IMR-90 (cell line): ENCODE measurements around the gene GGA3.

Experiments used
- CTCF ChIP-seq: conservative IDR thresholded peaks from 2 replicates; pipeline ENCODE4 v1.5.1; 2012; ENCODE audit warnings: mild to moderate bottlenecking, low read depth, low read length, improper control_type of control experiment
- FOS ChIP-seq: fragments of 150-350 bp; IDR thresholded peaks from 2 replicates; pipeline ENCODE4 v1.6.1; 2016; ENCODE audit warnings: low read depth, low read length
- MXI1 ChIP-seq: IDR thresholded peaks from 2 replicates; pipeline ENCODE4 v1.6.1; 2012; ENCODE audit warnings: low read depth, mild to moderate bottlenecking, low read length, moderate library complexity, borderline replicate concordance
- POLR2A ChIP-seq: IDR thresholded peaks from 2 replicates; pipeline ENCODE4 v1.6.1; 2012; ENCODE audit warnings: mild to moderate bottlenecking, low read depth, low read length
- RAD21 ChIP-seq: IDR thresholded peaks from 2 replicates; pipeline ENCODE4 v1.6.1; 2012; ENCODE audit warnings: low read length, improper control_type of control experiment

GRCh38 chr17:75288359-75288758, 27.0 kb upstream of the GGA3 start:
- TF ChIP-seq CTCF, result no peak
- TF ChIP-seq FOS, result no peak
- TF ChIP-seq RAD21, result no peak
- no peak for TF ChIP-seq MXI1
- TF ChIP-seq POLR2A, result no peak
